Measurements from ENCODE around the gene VSIG8.

GRCh38 chr1:159882527-159882862 is 20.0 kb upstream of the VSIG8 start:
- TF ChIP-seq, protein P1, sequence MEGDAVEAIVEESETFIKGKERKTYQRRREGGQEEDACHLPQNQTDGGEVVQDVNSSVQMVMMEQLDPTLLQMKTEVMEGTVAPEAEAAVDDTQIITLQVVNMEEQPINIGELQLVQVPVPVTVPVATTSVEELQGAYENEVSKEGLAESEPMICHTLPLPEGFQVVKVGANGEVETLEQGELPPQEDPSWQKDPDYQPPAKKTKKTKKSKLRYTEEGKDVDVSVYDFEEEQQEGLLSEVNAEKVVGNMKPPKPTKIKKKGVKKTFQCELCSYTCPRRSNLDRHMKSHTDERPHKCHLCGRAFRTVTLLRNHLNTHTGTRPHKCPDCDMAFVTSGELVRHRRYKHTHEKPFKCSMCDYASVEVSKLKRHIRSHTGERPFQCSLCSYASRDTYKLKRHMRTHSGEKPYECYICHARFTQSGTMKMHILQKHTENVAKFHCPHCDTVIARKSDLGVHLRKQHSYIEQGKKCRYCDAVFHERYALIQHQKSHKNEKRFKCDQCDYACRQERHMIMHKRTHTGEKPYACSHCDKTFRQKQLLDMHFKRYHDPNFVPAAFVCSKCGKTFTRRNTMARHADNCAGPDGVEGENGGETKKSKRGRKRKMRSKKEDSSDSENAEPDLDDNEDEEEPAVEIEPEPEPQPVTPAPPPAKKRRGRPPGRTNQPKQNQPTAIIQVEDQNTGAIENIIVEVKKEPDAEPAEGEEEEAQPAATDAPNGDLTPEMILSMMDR (IDR thresholded peaks at IDR 0.05), result no peak
- TF ChIP-seq POLR2A (IDR thresholded peaks at IDR 0.05), result no peak
